Activated naive CD8-positive, alpha-beta T cell treated with anti-CD3 and anti-CD28 coated beads, Interleukin-2, amount 50 U/mL, for 24 hours (primary cell): ENCODE results near the gene COBL.

ENCODE experiments used
- ATAC-seq: fragments of 150-1000 bp; cut with Tn5 transposase; one replicate; pipeline ENCODE4 v1.10.0; 2021
- DNase-seq: peaks from one replicate; pipeline ENCODE4 v3.0.0; 2021
- H3K27ac Mint-ChIP-seq: one replicate; pipeline ENCODE4 v1.8.0; 2021; ENCODE audit warnings: mild to moderate bottlenecking, mixed read lengths
- H3K27me3 Mint-ChIP-seq: one replicate; pipeline ENCODE4 v1.8.0; 2021; ENCODE audit warnings: mixed read lengths
- H3K36me3 Mint-ChIP-seq: one replicate; pipeline ENCODE4 v1.8.0; 2021; ENCODE audit warnings: low read depth, mixed read lengths
- H3K4me1 Mint-ChIP-seq: one replicate; pipeline ENCODE4 v1.8.0; 2021; ENCODE audit warnings: mixed read lengths
- H3K4me3 Mint-ChIP-seq: one replicate; pipeline ENCODE4 v1.8.0; 2021; ENCODE audit warnings: mild to moderate bottlenecking, moderate library complexity, mixed read lengths
- H3K9me3 Mint-ChIP-seq: one replicate; pipeline ENCODE4 v1.8.0; 2021; ENCODE audit warnings: mixed read lengths

Gene COBL

DNA sequence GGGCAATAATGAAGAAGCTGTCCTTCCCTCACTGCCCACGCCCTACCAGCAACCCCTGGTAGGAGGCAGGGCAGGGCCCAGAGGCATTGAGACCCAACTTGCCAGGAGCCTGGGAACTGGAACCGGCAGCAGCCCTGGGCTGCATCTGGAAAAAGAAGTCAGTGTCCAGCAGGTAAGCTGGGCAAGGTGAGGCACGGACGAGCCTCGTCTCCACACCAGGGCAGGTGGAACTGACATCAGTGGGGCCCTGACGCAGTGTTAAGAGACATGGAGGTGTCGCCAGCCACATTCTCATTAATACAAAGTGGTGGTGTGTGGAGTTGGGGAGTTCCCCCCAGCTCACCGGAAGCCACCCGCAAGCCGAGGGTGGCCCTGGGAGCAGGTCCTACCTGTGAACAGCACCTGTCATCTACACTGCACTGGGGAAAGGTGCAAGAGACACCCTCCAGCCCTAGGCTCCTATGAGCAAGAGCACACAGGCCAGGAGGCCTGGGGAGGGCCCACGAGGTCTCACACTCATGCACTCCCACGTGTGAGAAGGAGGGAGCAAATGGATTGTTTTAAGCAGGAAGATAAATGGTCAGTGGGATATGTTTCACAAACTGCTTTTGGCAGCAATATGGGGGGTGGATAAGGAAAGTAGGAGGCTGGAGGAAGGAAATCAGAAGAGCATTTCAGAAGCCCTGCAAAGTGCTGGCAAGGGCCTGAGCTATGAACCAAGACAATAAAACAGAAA lies 53.6 kb downstream of the COBL start:
- DNase-seq (no peak), ATAC-seq (no peak)
- no peaks in the 10 kb centered on the region for H3K4me1 Mint-ChIP-seq
- no peak overlapping the region for H3K27ac Mint-ChIP-seq
- H3K36me3 Mint-ChIP-seq, result no peaks in the 10 kb centered on the region
- no peak overlapping the region for H3K4me3 Mint-ChIP-seq
- H3K27me3 Mint-ChIP-seq, result peaks cover 2% of the 10 kb centered on the region
- H3K9me3 Mint-ChIP-seq, result no peaks in the 10 kb centered on the region

DNA sequence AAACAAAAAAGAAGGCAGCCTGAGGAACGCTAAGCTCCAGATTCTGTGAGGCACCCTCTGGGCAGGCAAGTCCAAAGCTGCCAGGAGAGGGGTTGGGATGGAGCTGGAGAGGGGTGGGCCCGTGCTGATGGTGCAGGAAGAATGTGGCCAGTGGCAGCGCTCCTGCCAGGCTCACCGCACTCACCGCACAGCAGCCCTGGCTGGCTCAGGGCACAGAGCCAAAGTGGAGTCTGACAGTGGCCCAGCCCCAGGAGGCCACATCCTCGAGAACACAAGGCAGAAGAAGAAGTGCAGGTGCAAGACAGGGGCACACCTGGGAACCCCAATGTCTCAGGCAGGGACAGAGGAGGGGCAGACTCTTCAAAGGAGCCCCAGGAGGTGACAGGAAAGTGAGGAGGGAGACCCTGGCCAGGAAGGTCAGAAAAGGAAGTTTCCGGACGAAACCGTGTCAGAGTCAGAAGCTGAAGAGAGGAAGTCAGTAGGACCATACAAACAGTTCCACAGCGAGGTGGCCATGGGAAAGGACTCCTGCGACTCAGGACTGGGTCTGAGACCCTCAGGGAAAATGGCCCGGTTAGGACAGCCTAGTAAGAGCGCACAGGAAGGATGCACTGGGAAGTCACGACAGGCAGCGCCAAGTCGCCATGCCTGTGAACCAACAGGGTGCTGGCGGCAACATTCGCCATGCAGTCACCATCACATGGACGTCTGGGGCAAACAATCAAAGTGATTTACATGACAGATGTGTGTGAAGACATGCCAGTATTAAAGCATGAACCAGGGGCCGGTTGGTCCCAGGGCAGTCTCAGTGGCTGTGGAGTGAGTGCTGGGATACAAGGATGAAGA lies 54.4 kb downstream of the COBL start:
- ATAC-seq (no peak), DNase-seq (no peak)
- no peaks in the 10 kb centered on the region for H3K36me3 Mint-ChIP-seq
- H3K27ac Mint-ChIP-seq, result no peak overlapping the region
- H3K4me3 Mint-ChIP-seq, result no peak overlapping the region
- no peaks in the 10 kb centered on the region for H3K4me1 Mint-ChIP-seq
- H3K27me3 Mint-ChIP-seq, result peaks cover 2% of the 10 kb centered on the region
- no peaks in the 10 kb centered on the region for H3K9me3 Mint-ChIP-seq

DNA sequence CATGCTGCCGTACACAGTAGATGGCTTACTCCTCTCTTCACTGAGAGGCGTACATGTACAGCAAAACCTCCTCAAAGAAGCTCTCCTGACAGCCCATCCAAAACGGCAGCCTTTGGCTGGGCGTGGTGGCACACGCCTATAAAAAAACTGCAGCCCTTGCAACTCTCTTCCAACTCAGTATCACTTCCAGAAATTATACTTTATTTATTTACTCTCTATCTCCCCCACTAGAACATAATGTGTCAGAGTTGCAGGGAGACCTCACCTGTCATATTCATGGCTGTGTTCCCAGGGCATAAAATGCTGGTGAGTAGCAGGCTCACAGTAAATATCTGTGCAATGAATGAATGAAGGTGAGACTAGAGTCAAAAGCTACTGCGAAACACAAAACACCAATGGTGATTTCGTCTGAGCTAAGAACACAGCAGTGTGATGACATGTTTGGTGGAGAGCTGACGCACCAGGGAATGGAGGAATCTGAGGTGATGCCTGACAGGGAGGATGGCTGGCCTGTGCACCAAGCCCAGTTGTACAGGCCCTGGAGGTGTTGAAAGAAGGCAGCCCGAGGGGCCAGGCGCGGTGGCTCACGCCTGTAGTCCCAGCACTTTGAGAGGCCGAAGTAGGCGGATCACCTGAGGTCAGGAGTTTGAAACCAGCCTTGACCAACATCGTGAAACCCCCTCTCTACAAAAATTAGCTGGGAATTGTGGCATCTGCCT lies 55.3 kb downstream of the COBL start:
- Mint-ChIP-seq H3K9me3 (no peaks in the 10 kb centered on the region), H3K4me1 (no peaks in the 10 kb centered on the region), H3K36me3 (no peaks in the 10 kb centered on the region), H3K4me3 (no peak overlapping the region), H3K27ac (no peak overlapping the region), H3K27me3 (peaks cover 2% of the 10 kb centered on the region)
- ATAC-seq, result no peak
- no peak for DNase-seq

DNA sequence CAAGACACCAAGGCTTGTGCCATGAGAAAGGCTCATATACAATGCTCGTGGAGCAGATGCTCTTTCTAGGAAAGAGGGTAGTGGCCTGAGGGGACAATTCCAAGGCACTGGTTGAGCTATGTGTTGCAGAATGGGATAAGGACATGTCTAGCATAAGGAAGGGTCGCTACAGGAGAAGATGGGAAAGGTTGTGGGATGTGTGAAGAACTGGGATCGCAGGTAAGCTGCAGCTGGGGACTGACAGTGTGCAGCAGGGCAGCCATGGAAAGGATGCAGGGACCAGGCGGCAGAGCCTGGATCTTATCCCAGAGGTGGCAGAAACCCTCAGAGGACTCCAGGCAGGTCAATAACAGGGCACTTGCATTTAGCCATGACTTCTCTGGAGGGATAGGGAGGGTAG lies 56.1 kb downstream of the COBL start:
- peaks cover 2% of the 10 kb centered on the region for H3K27me3 Mint-ChIP-seq
- H3K27ac Mint-ChIP-seq, result no peak overlapping the region
- ATAC-seq, result no peak

DNA sequence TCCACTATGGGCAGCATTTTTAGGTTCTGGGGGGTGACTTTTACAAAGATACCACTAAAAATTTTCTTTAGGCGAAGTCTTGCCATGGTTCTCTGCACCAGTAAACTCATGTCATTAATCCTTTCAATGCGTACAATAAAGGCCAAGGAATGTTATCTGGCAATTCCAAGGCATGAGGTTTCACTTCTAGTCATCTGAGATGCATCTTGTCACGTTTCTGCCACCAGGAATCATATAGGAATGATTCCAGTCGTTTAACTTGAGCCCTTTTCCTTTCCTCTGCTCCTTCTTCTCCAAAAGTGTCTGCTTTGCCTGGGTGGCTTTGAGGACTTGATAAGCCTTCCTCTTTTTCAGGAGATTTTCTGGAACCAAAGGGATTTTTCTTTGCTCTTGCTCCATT lies 56.8 kb downstream of the COBL start:
- peaks cover 2% of the 10 kb centered on the region for H3K27me3 Mint-ChIP-seq
- no peaks in the 10 kb centered on the region for H3K9me3 Mint-ChIP-seq
- no peak overlapping the region for H3K4me3 Mint-ChIP-seq
- no peak for ATAC-seq
- DNase-seq, result no peak
- H3K36me3 Mint-ChIP-seq, result no peaks in the 10 kb centered on the region
- no peak overlapping the region for H3K27ac Mint-ChIP-seq
- no peaks in the 10 kb centered on the region for H3K4me1 Mint-ChIP-seq

More for the DNA sequence above, 56.1 kb downstream of the COBL start:
- H3K4me1 Mint-ChIP-seq, result no peaks in the 10 kb centered on the region
- DNase-seq, result no peak
- no peak overlapping the region for H3K4me3 Mint-ChIP-seq
- H3K36me3 Mint-ChIP-seq, result no peaks in the 10 kb centered on the region
- no peaks in the 10 kb centered on the region for H3K9me3 Mint-ChIP-seq

DNA sequence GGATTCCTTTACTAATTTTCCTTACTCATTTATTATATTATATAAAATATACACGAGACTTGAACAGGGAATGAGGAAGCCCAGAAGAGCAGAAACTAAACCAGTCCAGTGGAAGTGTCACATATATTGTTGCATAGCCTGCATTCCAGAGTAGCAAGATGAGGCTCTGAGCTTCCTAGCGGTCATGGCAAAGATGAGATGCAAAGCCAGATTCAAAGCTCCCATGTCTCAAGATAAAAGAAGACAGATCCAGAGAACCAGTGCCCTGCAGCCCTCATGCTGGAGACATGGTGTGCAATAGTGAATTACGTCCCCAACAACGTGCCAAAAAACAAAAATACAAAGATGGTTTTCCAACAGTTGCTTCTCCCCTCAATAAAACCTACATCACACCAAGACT lies 59.7 kb downstream of the COBL start:
- Mint-ChIP-seq H3K27ac (no peak overlapping the region), H3K27me3 (peaks cover 3% of the 10 kb centered on the region), H3K4me3 (no peak overlapping the region), H3K4me1 (no peaks in the 10 kb centered on the region), H3K36me3 (no peaks in the 10 kb centered on the region), H3K9me3 (no peaks in the 10 kb centered on the region)
- no peak for DNase-seq
- ATAC-seq, result no peak

DNA sequence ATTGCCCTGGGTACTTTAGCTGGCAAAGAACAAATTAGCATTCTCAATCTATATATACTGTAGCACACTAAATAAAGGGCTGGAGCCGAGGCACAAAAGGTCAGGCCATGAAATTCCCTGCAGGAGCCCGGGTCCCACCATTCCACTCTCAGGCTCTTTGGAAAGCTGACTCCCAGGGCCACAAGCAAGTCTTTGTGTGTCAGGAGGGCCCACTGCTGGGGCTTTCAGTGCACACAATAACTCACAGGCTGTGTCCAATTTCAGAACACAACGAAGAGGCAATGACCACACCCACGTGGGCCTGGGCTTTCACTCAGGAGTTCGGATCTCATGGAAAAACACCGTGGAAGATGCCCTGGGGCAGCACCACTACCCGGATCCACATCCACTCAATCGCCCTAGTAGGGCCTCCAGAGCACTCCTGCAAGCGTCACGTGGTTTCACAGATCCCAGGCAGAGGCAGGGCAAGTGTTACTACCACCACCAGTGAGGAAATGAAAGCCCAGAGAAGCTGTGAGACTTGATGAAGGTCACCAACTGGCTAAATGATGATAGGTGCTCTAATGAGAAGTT lies 60.3 kb downstream of the COBL start:
- Mint-ChIP-seq H3K4me1 (no peaks in the 10 kb centered on the region), H3K9me3 (no peaks in the 10 kb centered on the region), H3K4me3 (no peak overlapping the region), H3K27ac (no peak overlapping the region), H3K36me3 (no peaks in the 10 kb centered on the region), H3K27me3 (peaks cover 3% of the 10 kb centered on the region)
- DNase-seq (no peak), ATAC-seq (no peak)

DNA sequence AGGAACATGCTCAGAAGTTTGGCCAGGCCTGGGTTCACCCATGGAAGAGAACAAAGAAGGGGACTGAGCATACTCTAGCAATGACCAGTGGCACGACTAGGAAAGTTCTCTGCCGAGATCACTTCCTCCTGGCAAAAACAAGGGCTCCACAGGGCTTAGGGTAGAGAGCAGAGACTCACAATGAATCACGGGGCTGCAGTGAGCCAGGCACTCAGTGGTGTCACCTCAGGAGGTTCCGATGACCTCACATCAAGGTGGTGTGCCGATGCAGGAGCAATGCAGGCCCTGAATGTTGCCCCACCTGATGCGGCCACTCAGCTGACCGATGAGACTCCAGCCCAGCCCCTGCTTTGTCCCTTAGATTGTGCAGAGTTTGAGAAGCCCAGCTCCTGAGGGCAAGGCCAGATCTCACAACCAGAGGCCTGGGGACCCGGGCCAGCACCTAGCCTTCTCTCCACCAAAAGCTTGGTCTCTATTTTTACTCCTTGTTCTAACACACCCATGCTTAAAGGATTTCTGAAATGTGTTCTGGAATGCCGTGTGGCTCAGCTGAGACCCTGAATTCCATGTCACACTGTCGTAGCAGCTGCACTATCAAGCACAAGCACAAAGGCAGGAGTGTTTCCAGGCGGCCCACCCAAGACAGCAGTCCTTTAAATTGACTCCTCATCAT lies 60.9 kb downstream of the COBL start:
- no peak for DNase-seq
- Mint-ChIP-seq H3K4me3 (no peak overlapping the region), H3K9me3 (no peaks in the 10 kb centered on the region), H3K4me1 (no peaks in the 10 kb centered on the region), H3K27me3 (peaks cover 3% of the 10 kb centered on the region), H3K27ac (no peak overlapping the region), H3K36me3 (no peaks in the 10 kb centered on the region)
- no peak for ATAC-seq

DNA sequence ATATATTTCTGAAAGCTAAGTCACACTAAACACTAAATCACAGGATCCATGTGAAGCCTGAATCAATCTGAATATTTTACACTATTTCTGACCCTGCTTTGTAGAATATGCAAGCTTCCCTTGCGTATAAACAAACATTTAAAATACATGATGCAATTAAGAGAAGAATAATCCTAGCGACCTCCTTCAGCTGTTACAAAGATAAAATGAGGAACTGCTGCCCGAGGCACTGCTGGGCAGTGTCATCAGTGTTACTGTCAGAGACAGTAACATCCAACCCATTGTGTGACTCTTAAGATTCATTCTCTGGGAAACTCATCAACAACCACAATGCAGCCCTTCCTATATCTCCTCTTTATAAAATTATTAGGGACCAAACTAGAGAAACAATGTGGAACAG lies 61.6 kb downstream of the COBL start:
- no peak overlapping the region for H3K4me3 Mint-ChIP-seq
- no peak for ATAC-seq
- no peaks in the 10 kb centered on the region for H3K9me3 Mint-ChIP-seq
- H3K4me1 Mint-ChIP-seq, result no peaks in the 10 kb centered on the region
- no peak overlapping the region for H3K27ac Mint-ChIP-seq
- peaks cover 3% of the 10 kb centered on the region for H3K27me3 Mint-ChIP-seq
- no peak for DNase-seq
- H3K36me3 Mint-ChIP-seq, result no peaks in the 10 kb centered on the region

DNA sequence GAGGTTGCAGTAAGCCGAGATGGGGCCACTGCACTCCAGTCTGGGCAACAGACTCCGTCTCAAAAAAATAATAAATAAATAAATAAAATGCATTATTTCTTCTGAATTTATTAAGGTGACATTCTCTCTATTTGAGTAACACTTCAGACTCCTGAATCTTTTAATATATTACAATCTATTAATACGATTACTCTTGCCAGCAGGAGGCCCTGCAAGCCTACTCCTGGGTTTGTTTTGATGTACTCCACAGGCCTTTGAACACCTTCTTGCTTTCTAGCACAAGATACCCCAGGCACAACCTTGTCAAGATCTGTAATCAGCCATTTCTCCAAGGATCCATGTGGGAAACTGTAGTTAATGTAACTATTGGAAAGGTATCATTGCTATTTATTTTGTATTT lies 63.5 kb downstream of the COBL start:
- H3K4me3 Mint-ChIP-seq, result no peak overlapping the region
- H3K9me3 Mint-ChIP-seq, result no peaks in the 10 kb centered on the region
- DNase-seq (no peak), ATAC-seq (no peak)
- no peaks in the 10 kb centered on the region for H3K4me1 Mint-ChIP-seq
- no peaks in the 10 kb centered on the region for H3K36me3 Mint-ChIP-seq
- H3K27ac Mint-ChIP-seq, result no peak overlapping the region
- H3K27me3 Mint-ChIP-seq, result peaks cover 1% of the 10 kb centered on the region

DNA sequence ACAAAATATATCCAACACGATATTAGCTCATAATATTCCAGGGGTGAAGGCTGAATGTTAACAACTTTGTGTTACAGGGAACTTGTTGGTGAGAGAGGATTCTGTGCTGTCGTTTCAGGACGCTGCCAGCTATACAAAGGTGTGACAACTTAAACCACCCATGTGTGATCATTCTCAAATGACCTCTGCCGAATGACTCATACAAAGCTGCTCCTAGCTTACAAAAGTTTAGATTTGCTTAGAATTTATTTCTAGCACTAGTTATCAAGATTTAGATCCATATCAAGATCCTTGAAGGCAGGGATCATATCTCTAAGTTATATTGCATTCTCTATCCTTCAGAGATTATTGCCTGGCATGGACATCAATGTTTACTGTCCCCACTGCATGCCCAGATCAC lies 65.3 kb downstream of the COBL start:
- Mint-ChIP-seq H3K9me3 (no peaks in the 10 kb centered on the region), H3K4me1 (no peaks in the 10 kb centered on the region), H3K4me3 (no peak overlapping the region), H3K27ac (no peak overlapping the region), H3K36me3 (no peaks in the 10 kb centered on the region), H3K27me3 (peaks cover 3% of the 10 kb centered on the region)
- DNase-seq (no peak), ATAC-seq (no peak)

DNA sequence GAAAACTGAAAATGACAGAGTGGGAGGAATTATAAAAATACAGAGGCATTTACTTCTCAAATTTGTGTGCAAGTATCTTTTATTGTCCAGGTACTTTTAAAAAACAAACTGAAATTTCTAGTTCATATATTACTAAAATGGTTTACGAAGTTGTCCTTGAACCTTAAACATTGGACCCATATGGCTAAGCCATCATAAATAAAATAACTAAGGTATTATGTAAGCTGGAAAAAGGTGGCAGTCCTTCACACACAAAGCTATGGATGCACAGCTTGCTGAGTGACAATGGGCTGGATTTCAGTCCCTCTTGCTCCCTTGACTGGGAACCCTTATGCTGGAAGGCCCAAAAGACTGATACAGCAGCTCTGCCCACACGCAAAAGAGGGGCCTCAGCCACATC lies 66.1 kb downstream of the COBL start:
- H3K27ac Mint-ChIP-seq, result no peak overlapping the region
- H3K4me3 Mint-ChIP-seq, result no peak overlapping the region
- H3K4me1 Mint-ChIP-seq, result no peaks in the 10 kb centered on the region
- ATAC-seq (no peak), DNase-seq (no peak)
- H3K27me3 Mint-ChIP-seq, result peaks cover 3% of the 10 kb centered on the region
- no peaks in the 10 kb centered on the region for H3K9me3 Mint-ChIP-seq
- H3K36me3 Mint-ChIP-seq, result no peaks in the 10 kb centered on the region

DNA sequence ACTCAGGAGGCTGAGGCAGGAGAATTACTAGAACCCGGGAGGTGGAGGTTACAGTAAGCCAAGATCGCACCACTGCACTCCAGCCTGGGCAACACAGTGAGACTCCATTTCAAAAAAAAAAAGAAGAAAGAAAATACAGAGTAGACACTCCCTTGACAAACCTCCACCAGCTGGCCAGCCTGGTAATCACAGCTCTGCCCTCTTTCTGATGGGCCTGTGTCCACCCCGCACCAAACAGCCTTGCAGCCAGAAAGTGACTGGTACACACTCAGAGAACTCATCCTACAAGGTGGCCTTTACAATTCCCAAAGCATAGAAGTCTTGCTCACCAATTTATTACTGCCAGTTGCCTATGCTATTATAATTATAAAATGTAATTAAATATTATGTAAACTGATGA lies 66.6 kb downstream of the COBL start:
- Mint-ChIP-seq H3K27me3 (peaks cover 3% of the 10 kb centered on the region), H3K27ac (no peak overlapping the region), H3K36me3 (no peaks in the 10 kb centered on the region), H3K4me1 (no peaks in the 10 kb centered on the region), H3K9me3 (no peaks in the 10 kb centered on the region), H3K4me3 (no peak overlapping the region)
- DNase-seq, result no peak
- ATAC-seq, result no peak

DNA sequence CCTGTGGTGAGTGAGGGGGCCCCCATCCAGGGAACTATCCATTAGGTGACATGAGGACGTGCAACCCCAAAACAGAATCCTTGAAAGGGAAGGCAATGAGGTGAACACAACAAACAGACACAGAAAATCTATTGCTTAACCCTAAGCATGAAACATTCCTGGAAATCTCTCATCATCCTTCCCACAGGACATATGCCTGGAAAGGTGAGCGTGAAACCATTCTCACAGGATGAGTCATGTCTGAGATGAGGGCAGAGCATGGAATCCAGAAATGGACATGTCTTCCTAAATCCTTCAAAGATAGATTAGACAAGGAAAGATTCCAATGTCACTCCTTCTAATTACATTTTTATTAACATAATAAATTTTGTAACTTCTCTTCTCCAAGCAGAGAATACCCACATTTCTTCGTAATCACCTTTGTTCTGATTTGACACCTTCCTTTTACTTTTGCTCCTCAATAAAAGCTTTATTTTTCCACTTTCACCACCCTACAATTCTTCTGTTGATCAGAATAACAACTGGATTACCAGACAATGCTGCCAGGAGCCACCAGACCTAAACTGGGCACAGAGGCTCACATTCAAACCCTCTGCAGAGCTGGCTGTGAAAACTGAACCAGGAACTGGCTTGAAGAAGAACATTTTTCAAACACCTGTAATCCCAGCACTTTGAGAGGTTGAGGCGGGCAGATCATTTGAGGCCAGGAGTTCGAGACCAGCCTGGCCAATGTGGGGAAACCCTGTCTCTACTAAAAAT lies 67.2 kb downstream of the COBL start:
- no peak for ATAC-seq

More for the DNA sequence above, 67.2 kb downstream of the COBL start:
- Mint-ChIP-seq H3K27me3 (peaks cover 2% of the 10 kb centered on the region), H3K27ac (no peak overlapping the region), H3K36me3 (no peaks in the 10 kb centered on the region), H3K4me3 (no peak overlapping the region), H3K9me3 (no peaks in the 10 kb centered on the region), H3K4me1 (no peaks in the 10 kb centered on the region)
- DNase-seq, result no peak
